Activated T-cell treated with anti-CD3 and anti-CD28 coated beads, Interleukin-2, amount 50 U/mL, for 1 hour (primary cell): ENCODE measurements around the gene ZNF778.
A peak's percentile ranks its signal among the peaks of the same experiment; 100 is the strongest.

Experiments
- DNase-seq: peaks from one replicate; pipeline ENCODE4 v3.0.0-alpha.2; 2020

ZNF778 gene

DNA sequence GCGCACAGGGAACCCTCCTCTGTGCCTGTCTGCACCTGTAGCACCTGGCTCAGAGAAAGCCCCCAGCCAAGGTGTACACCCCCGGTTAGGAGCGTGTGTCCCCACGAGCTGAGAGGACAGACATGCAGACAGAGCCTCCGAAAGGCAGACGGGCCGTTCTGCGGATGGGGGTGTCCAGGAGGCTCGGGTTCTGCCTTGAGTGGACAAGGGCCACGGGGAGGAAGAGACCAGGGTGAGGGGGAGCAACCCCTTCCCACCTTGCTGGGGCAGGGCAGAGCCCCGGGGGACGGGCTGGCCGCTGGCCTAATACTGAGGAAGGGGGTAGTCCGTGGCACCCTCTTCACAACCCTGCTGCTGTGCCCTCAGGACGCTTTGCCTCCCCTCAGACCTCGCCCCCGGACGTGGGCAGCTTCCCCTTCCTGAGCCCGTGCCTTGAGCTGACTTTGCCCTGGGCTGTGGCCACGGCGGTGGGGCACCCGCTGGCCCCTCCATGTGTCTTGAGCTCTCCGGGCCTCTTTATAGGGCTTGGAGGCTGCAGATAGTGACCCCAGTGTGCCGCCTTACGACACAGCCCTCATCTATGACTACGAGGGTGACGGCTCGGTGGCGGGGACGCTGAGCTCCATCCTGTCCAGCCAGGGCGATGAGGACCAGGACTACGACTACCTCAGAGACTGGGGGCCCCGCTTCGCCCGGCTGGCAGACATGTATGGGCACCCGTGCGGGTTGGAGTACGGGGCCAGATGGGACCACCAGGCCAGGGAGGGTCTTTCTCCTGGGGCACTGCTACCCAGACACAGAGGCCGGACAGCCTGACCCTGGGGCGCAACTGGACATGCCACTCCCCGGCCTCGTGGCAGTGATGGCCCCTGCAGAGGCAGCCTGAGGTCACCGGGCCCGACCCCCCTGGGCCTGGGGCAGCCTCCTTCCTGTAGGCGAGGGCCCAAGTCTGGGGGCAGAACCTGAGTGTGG lies 22.9 kb upstream of the ZNF778 start:
- no peak for DNase-seq

DNA sequence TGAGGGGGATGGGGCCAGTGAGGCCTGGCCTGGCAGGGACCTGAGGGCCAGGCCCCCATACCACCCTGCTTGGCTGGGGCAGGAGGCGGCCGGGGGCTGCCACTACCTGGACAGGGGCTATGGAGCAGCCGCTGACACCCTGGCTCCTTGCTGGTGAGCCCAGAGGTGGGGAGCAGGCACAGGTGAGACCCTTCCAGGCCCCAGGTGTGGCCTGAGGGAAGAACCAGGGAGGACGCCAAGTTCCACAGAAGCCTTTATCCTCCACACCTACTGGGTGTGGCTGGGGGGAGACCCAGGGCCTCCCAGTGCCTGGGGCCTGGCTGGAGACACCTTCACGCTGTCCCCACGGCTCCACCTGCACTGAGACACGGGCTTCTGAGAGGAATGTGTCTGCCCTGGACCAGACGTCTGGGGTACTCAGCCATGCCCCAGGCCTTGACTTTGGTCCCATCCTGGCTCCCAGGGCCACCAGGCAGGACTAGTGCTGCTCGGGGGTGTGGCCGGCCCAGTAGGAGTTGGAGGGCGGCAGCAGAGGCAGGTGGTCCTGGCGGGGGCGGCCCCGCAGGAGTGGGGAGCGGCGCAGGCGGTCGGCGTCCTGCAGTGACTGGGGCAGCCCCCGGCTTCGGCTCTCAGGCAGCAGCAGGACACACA lies 21.9 kb upstream of the ZNF778 start:
- DNase-seq: no peak

DNA sequence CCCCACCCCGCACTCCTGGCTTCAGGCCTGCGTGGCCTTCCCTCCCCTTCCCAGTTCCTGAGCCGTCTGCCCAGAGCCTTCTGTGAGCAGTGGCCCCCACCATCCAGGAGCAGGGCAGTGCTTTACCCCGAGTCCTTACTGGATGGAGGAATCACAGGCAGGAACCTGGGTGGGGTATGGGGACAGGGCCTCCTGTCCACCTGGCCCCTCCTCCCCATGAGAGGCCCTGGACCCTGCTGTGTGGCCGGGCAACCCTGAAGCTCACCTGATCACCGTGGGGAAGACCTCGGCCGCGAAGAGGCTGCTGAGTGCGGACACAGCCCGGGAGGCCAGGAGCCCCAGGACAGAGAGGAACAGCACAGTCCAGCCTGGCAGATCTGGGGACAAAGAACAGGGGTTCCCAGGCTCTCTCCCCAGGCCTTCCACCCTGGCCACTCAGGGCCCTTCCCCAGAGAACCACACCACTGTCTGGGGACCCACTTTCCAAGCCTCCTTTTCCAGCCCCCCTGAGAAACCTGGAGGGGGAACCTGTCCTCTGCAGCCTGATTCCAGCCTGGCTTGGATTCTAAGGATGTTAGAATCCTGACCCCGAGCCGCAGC lies 20.4 kb upstream of the ZNF778 start:
- DNase-seq: no peak

DNA sequence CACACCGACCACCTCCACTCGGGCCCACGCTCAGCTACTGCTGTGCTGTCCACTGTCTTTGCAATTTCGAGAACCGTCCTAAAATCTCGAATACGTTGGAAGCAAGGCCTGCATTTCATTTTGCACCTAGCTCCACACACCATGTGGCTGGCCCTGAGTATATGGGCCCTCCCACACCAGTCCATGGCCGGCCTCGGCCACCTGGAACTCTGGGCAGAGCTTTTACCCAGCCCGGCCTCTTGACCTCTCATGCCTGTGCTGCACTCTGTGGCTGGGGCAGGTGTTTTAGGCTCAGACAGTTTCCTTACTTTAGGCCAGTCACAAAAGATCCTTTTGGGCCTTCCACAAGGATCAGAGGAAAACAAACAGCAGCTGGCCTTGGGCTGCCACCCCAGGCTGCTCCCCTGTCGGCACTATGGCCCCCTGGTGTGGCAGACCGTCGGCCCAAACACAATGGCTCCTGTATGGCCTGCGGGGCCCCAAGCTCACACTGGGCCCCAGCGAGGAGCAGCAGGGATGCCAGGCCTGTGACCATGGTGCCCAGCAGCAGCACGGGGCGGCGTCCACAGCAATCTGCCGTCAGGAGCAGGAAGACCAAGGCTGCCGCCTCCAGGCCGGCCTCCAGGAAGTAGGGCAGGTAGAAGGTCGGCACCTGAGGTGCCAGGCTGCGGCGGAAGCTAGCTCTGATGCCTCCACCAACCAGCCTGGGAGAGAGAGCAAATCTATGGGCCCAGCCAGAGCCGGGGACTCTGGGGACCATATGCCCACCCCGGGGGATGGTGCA lies 19.7 kb upstream of the ZNF778 start:
- DNase-seq: no peak

DNA sequence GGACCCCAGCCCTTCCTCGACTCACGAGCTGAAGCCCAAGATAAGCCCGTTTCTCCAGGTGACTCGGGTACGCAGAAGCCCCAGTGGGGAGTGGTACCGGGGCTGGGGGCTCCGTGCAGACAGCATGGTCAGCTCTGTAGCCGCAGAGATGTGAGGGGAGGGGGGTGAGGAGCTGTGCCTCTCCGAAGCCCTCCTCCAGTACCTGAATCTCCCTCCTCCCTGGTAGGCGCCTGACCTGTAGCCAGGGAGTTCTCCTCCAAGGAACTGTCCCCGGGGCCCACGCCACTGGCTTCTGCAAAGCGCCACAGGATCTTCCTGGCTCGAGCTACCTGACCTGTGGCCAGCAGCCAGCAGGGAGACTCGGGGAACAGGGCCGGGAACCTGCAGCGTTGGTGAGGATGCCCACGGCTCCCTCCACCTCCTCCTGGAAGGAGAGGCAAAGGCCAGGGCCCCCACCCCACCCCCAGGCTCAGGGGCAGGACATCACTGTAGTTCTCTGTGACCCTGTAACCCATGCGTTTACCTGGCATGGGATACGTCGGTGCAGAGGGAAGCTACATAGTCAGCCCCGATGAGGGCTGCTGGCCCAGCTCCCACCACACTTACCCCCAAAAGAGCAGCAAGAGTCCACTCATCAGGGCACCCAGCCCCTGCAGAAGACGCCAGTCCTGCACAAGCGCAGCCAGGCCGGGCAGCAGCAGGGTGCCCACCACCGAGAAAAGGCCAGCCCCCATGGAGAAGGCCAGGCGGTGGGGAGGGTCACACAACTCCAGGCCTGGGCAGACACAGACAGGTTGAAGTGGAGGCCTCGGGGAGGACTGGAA lies 18.9 kb upstream of the ZNF778 start:
- DNase-seq: no peak

DNA sequence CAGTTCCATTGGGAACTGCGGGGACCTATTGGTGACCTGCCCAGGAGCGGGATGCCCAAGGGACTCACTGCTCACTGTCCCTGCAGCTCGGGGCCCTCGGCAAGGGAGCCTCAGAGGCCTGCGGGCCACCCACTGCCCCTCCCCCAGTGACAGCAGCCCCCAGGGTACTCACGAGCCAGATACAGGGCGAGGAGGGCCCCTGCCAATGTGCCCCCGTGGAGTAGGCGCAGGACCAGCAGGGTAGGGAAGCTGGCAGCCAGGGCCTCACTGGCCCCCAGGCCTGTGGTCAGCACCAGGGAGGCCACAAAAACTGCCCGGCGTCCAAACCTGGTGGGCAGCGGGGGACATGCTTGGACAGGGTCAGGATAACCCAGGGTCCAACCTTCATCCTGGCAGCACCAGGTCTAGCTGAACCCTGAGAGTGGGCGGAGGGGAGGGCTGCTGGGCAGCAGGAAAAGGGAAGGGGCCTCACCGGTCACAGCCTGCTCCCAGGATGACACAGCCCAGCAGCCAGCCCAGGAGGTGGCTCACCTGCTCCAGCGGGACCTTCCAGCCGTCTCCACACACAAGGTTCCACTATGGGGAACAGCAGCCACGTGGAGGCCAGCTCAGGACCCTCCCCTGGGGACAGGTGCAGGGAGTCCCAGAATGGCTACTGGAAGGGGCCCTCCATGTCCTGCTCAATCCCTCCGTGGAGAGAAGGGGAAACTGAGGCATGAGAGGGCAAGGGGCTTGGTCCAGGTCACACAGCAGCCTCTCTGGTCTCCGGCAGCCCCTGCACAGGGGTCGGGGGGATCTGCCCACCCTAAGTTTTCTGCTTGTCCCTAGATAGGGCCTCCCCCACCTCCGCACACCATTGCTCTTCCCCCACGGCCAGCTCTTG lies 18.0 kb upstream of the ZNF778 start:
- no peak for DNase-seq

DNA sequence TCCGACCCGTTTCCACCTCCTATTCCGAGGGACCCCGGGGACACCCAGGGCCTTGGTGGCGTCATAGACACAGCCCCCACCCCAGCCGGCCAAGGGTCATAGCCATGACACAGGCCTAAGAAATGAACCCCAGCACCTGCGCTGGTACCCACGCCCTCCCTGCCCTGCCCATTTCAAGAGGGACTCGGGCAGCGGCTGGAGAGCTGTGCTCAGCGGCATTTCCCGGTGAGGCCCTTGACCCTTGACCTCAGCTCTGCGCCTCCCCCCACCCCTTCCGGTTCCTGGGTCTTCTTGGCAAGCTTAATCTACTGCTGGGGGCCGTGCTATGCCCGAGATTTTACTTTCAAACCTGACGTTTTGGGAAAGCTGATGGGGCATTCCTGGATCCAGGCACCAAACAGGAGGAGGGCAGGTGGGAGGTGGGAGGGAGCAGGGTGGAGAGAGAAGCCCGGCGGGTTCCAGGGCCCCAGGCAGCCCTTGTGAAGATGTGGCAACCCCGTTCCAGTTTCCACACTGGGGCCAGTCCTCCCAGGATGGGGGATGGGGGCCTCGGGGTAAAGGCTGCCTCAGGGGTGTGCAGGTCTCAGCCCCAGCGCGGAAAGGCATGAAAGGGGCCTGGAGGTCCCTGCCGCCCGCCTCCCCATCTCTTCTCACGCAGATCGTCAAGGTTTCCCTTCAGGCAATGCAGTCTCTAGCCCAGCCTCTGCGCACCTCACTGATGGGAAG lies 17.2 kb upstream of the ZNF778 start, which contains the start of gene SLC22A31:
TSS of gene SLC22A31 (minus strand) at position 414 of the 726 bp plus-strand sequence. CDS start at position 378, 36 bp downstream.
- DNase-seq: no peak

DNA sequence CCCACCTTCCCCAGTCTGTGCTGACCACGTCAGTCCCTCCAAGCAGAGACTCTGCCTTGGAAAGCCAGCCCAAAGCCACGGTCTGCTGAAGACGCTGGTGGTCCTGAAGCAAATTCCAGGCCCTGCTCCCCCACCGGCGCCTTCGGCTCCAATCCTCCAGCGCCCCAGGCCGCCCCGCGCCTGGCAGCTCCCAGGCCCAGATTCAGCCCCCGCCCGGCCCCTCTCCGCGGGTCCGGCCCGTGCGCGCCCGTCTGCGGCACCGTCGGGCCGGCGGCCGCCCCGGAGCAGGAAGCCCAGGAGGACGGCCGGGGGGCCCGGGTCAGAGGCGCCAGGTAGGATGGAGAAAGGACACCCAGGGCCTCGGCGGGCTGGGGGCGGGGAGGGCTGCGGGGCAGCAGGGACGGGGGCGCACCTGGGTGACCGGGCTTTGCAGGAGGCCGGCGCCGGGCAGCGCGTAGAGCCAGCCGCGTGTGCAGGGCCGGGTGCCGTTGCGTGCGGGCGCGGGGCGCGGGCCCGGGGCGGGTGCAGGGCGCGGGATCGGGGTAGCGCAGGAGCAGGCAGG lies 16.6 kb upstream of the ZNF778 start:
- no peak for DNase-seq

DNA sequence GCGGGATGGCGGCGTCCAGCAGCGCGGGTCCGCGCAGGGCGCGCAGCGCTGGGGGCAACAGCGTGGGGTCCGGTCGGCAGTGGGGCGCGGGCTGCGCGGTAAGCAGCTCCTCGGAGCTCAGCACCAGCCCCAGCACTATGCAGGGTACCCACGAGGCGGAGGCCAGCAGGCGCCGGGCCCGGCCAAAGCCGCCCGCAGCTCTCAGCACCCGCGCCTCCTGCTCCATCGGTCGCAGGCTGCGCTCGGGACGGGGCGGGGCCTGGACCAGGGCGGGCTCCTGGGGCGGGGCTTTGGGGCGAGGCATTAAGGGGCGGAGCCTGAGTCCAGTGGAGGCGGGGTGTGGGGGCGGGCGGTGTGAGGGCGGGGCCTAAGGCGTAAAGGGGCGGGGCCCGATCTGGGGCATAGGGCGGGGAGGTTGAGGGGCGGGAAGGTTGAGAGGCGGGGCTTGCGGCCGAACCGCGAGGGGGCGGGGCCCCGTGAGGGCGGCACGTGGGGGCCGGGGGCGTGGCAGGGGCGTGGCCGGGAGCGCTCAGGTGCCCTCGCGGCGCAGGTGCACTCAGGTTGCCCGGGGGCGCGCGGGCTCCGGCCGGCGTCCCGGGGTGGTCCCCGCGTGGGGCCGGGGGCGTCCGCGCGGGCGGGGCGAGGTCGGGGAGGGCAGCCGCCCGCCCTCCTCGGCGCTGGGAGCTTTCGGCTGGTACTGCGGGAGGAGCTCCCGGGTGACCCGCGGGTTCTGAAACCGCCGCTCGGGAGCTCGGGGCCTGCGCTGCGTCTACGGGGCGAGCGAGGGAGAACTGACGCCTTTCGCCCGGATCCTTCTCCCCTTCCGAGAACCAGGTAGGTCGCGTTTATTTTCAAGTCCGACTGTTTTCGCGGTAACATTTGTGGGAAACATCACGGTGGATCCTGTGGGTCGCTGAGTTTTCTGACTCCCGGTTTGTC lies 15.8 kb upstream of the ZNF778 start:
- peak; percentile 85 for DNase-seq

DNA sequence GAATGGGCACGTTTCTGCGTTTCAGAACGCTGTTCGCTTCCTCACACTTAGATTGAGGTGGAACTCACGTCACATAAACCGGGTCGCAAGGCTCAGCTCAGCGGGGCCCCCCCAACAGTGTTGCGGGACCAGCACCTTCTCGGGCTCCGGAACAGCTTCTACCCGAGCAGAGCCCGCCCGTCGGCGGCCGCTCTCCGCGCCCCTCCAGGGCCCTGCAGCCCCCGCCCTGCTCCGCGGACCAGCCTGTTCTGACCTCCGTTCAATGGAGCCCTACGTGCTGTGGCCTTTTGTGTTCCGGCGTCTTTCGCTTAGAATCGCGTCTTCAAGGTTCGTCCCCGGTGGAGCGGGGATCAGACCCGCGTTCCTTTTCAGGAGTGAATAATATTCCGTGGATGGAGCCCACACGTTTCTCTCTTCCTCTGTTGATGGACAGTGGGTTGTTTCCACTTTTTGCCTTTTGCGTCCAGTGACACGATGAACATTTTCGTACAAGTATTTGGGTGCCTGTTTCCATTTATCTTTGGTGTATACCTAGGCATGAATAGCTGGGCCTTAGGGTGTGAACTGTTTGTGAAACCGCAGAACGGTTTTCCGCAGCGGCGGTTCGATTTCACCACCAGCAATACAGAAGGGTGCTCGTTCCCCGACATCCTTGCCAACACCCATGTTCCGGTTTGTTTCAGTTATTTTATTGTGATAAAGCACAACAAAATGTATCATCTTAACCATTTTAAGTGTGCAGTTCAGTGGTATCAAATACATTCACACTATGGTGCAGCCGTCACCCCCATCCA lies 14.9 kb upstream of the ZNF778 start:
- DNase-seq: no peak

DNA sequence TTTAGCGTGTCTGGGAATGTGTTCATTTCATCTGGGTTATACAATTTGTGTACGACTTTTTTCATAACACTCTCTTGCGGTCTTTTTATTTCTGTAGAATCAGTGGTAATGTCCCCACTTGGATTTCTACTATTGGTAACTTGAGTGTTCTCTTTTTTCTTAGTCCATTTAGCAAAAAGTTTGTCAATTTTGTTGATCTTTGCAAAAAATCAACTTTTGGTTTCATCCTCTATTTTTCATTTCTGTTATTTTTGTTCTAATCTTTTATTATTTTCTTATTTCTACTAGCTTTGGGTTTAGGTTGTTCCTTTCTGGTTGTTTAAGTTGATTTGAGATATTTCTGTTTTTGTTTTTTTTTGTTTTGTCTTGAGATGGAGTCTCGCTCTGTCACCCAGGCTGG lies 9.5 kb upstream of the ZNF778 start:
- no peak for DNase-seq

DNA sequence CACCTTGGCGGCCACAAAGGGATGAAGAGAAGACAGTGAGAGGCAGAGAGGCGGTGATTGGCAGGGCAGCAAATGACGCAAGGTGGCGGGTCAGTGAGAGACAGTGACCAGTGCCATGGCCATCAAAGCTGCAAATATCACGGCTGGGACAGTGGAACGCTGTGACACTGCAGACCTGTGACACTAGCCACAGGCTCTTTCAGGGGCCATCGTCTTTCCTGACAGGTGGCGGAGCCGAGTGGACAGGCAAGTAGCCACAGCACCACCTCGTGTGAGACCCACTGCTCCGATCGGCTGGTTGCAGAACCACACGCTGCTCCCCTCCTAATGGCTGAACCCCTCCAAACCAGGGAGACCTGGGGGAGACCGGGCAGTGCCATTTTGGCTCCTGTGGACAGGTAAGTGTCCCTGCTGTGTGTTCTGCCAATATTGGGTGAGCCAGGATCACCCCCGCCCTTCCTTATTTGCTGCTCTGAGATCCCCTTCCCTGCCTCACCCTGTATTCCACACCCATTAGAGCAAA lies 7.9 kb upstream of the ZNF778 start:
- DNase-seq: no peak

DNA sequence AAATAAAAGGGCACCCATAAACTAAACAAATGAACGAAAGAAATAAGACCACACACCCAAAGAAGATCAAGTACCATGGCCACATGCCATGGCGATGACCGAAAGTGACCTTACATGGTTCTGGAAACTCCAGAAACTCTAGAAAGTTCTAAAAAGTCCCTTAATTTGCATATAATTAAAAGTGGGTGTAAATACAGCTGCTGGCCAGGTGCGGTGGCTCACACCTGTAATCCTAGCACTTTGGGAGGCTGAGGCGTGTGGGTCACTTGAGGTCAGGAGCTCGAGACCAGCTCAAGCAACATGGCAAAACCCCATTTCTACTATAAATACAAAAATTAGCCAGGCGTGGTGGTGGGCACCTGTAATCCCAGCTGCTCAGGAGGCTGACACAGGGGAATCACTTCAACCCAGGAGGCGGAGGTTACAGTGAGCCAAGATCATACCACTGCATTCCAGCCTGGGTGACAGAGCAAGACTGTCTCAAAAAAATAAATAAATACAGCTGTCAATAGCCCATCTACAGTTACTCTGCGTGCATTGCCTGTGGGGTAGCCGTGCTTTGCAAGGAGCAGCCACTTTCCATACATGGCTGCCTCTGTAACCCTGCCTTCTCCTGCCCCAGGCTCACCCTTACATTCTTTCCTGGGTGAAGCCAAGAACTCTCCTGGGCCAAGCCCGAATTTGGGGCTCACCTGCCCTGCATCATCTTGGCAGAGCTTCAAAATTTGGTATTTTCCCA lies 7.2 kb upstream of the ZNF778 start:
- no peak for DNase-seq

DNA sequence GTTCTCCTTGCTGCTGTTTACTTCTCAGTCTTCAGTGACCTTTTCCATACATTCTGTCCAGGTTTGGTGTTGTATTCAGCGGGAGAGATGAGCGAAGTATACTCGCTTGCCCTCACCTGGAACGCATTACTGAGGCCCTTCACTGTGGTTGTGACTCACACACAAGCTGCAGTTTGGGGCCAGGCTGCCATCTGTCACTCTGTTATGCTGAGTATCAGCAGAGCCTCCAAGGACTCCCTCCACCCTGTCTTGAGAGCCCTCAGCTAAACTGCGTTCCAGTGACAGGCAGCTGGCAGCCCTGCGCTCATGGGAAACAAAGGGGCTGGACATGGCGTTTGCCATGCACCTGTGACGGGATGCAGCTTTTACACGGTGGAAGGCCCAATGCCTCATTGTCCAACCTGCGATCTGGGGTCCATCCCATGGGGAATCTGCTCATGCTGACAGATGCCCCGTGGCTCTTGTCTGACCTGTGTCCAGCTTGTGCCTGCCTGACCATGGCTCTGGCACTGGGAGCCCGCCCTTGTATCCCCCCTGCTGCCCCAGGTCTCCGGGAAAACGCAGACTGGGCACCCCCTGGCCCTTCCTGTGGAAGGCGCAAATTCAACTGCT lies 6.5 kb upstream of the ZNF778 start:
- no peak for DNase-seq

DNA sequence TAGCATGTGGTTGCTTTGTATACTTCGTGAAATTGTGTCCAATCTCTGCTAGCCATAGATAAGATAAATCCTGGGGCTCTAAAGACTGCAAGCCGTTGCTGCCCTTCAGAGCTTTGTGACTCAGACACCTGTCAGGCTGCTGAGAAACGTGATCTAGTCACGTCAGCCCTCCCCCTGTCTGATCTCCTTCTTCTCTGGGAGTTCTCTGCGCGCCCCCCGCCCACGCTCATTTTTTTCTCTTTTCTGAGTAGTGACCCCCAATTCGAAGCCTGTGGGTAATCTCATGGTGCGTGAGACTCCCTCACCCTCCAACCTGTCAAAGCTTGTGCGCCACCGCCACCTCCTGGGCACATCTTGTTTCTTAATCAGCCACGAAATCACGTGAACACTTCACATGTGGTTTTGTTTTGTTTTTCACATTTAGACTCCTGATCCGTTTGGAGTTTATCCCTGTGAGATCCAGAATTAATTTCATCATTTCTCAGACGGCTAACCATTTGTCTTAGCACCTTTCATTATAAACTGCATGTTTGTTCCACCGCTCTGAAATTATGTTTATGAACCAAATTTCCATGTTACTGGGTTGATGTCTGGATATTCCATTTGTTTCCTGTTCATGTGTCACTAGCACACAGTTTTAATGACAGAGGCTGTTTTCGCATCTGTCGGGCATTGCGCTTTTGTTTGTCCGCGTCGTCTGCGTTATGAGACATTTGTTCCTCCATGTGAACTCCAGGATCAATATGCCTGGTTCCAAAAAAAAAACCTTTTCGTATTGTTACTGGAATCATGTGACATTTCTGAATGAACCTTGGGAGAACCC lies 977 bp upstream of the ZNF778 start:
- peak; percentile 84 for DNase-seq

DNA sequence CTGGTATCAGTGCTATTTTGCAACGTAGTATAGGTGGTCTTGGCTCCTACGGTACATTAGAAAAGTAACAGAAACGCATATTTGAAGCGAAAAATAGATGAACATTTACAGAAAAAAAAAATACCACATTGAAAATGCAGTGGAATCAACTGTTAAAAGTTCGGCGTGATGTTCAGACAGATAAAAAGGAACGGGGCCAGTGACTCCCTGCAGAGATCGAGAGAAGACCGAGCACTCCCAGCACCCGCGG lies 440 bp upstream of the ZNF778 start:
- no peak for DNase-seq
